Chondrocyte (in vitro differentiated cells): Measurements from ENCODE around the gene MUSK. TPM values are rescaled to one million over a fixed set of nuclear protein-coding genes. Genes with fewer than 3 reads are reported as not detected.

ENCODE experiments used
- DNase-seq: peaks from one replicate; pipeline ENCODE4 v3.0.0; 2021; ENCODE audit warnings: mixed read lengths, low spot score
- H3K27ac Mint-ChIP-seq: one replicate; pipeline ENCODE4 v1.8.0; 2021; ENCODE audit warnings: mild to moderate bottlenecking, moderate library complexity, mixed read lengths; ENCODE audit not compliant: unreplicated experiment
- H3K27me3 Mint-ChIP-seq: 2 replicates; pipeline ENCODE4 v1.8.0; 2021; ENCODE audit warnings: low read depth, mixed read lengths
- H3K36me3 Mint-ChIP-seq: 2 replicates; pipeline ENCODE4 v1.8.0; 2021; ENCODE audit warnings: low read depth, mixed read lengths
- H3K4me1 Mint-ChIP-seq: 2 replicates; pipeline ENCODE4 v1.8.0; 2021; ENCODE audit warnings: low read depth, mild to moderate bottlenecking, mixed read lengths
- H3K4me3 Mint-ChIP-seq: one replicate; pipeline ENCODE4 v1.8.0; 2021; ENCODE audit warnings: mild to moderate bottlenecking, moderate library complexity, mixed read lengths; ENCODE audit not compliant: unreplicated experiment
- H3K9me3 Mint-ChIP-seq: 2 replicates; pipeline ENCODE4 v1.8.0; 2021; ENCODE audit warnings: low read depth, mixed read lengths
- total RNA-seq: library from RNA; stranded (reverse); gene quantifications from 3 replicates; pipeline ENCODE4 v1.2.1, GENCODE V29; 2021
- TF ChIP-seq, protein P1 (sequence below): fragments of 200-600 bp; sonication (generic); IDR thresholded peaks from 2 replicates; pipeline ENCODE4 v1.5.0; 2021; ENCODE audit warnings: antibody characterized with exemption, mild to moderate bottlenecking, moderate library complexity

The MUSK gene
- total RNA-seq, 1 donor from 2014 or later, result not detected

DNA sequence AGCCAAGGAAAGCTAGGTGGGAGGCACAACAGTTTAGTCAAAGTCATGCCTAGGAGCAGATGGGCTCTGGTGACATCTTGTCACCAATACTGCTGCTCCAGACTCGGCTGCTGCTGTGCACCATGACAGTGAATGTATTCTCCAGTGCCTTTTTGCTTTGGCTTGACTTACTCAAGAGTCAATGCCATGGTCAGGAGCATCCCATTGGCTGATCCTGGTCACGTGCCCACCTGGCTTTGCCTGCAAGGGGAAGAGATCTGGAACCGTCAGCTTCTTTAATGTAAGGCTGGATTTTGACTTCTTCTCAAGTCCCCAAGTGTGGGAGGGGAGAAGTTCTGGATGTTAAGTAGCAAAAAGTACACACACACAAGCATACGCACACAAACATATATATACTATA is 19.9 kb upstream of the MUSK start:
- no peak overlapping the region for H3K4me3 Mint-ChIP-seq
- H3K36me3 Mint-ChIP-seq, result no peaks in the 10 kb centered on the region
- peaks cover 25% of the 10 kb centered on the region for H3K4me1 Mint-ChIP-seq
- H3K27ac Mint-ChIP-seq, result no peak overlapping the region
- H3K9me3 Mint-ChIP-seq, result peaks cover 4% of the 10 kb centered on the region
- H3K27me3 Mint-ChIP-seq, result no peaks in the 10 kb centered on the region
- no peak for DNase-seq
- TF ChIP-seq, protein P1, sequence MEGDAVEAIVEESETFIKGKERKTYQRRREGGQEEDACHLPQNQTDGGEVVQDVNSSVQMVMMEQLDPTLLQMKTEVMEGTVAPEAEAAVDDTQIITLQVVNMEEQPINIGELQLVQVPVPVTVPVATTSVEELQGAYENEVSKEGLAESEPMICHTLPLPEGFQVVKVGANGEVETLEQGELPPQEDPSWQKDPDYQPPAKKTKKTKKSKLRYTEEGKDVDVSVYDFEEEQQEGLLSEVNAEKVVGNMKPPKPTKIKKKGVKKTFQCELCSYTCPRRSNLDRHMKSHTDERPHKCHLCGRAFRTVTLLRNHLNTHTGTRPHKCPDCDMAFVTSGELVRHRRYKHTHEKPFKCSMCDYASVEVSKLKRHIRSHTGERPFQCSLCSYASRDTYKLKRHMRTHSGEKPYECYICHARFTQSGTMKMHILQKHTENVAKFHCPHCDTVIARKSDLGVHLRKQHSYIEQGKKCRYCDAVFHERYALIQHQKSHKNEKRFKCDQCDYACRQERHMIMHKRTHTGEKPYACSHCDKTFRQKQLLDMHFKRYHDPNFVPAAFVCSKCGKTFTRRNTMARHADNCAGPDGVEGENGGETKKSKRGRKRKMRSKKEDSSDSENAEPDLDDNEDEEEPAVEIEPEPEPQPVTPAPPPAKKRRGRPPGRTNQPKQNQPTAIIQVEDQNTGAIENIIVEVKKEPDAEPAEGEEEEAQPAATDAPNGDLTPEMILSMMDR, result no peak

DNA sequence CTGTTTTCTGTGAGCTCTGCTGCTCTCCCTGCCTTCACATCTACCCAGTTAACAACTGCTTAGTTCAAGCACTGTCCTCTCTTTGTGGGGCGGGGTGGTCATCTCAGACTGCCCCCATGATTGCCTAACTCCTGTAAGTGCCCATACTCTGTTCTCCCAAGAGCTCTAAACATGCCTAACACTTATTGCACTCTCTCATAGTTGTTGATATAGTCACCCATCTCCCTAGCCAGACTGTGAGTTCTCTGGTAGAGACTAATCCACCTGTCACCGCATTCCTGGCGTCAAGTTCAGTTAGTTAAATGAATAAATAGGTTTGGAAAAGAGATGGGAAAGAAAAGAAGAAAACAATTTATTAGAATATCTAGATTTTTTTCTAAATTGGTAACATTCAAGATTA is 18.3 kb upstream of the MUSK start:
- Mint-ChIP-seq H3K36me3 (no peaks in the 10 kb centered on the region), H3K27me3 (no peaks in the 10 kb centered on the region), H3K9me3 (peaks cover 1% of the 10 kb centered on the region), H3K4me1 (peaks cover 25% of the 10 kb centered on the region), H3K27ac (peak overlapping the region; percentile 90), H3K4me3 (no peak overlapping the region)
- TF ChIP-seq, protein P1, result no peak
- DNase-seq, result no peak

DNA sequence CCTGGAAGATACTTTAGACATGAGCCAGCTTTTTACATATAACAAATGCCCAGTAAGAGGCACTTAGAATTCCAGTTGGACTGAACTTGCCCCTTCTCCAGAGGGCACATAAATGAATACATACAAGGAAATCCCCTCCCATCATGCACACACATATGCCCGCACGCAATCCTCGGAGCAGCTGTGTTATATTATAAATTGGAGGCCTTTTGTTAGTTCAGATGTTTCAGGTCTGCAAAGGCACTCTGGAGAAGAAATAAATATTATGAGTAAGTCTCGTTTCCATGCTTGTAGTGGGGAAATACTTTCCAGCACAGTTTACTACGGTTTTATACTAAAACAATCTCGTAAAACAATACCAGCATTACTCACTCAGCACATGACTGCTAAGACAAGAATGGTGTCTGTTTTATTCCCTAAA is 17.6 kb upstream of the MUSK start:
- H3K9me3 Mint-ChIP-seq, result no peaks in the 10 kb centered on the region
- H3K36me3 Mint-ChIP-seq, result no peaks in the 10 kb centered on the region
- no peaks in the 10 kb centered on the region for H3K27me3 Mint-ChIP-seq
- peak overlapping the region; percentile 90 for H3K27ac Mint-ChIP-seq
- no peak for DNase-seq
- TF ChIP-seq, protein P1, result no peak
- no peak overlapping the region for H3K4me3 Mint-ChIP-seq
- peaks cover 26% of the 10 kb centered on the region for H3K4me1 Mint-ChIP-seq

DNA sequence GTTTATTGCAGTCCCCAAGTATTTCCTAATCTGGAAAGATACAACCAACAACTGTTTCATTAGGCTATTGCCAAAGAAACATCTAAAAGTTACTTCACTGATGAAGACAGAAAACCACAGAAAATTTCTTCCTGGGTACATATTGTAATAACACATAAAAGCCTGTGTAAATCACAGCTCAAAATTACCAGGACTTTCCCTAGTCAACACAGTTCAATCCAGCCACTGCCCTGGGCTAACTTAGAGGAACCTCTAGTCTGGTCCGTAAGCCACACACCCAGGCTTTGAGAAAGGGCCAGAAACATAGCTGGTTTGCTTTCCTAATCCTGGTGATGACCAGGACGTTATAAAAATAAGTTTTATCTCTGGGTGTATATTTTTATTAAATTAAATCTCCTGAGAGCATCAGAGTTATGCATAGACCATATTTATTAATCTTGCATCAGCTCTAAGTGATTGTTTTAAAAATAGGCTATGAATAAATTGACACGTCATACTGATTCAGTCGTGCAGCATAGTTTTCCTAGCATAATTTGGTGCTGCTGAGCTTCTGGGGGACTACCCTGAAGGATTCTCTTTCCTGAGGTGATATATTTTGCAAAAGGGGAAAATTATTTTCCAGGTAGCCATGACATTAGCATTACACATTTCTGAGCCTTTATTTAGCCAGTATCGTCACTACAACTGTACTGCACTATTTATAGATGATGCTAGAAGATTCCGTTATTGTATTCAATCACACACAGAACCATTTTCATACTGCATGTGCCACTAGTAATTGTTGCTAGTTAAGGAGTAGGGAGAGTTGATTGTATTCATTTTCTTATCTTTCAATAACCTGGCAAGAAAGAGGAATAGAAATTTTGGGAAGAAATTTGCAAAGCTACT is 12.6 kb upstream of the MUSK start:
- Mint-ChIP-seq H3K27me3 (no peaks in the 10 kb centered on the region), H3K9me3 (peaks cover 4% of the 10 kb centered on the region), H3K36me3 (peaks cover 3% of the 10 kb centered on the region), H3K4me3 (no peak overlapping the region), H3K4me1 (peaks cover 18% of the 10 kb centered on the region), H3K27ac (peak overlapping the region; percentile 49)
- TF ChIP-seq, protein P1, result no peak
- DNase-seq, result no peak

DNA sequence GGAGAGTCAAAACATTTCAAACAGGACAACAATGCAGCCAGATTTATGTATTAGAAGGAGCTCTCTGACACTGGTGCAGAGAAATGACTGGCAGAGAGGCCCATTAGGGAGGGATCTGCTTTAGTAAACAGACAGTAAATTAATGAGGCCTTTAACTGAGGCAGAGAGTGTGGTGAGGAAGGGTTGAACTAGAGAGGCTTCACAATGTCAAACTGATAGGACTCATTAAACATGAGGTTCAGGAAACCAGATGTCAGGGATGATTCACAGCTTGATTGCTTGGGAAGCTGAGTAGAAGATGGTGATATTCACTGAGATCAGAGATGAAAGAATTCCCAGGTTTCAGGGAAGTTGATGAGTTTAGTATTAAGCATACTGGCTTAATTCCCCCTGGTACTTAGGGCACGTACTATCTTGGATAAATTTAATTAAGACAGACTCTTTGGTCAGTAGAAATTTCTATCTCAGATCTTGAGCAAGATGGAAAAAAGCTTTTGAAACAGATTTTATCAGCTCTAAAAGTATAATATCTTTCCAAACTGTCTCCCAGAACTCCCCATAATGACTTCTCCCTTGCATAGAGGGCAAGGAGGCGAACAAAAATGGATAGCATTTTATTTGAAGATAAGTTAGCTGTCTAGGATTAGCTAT is 8.6 kb upstream of the MUSK start:
- Mint-ChIP-seq H3K27me3 (no peaks in the 10 kb centered on the region), H3K4me1 (peaks cover 5% of the 10 kb centered on the region), H3K9me3 (peaks cover 4% of the 10 kb centered on the region), H3K27ac (no peak overlapping the region), H3K36me3 (peaks cover 3% of the 10 kb centered on the region), H3K4me3 (no peak overlapping the region)
- no peak for DNase-seq
- TF ChIP-seq, protein P1, result no peak
